Esophagus squamous epithelium (tissue), 5 donors: ENCODE measurements around the gene EPB41L1. TPM values are rescaled to one million over a fixed set of nuclear protein-coding genes. Genes with fewer than 3 reads are reported as not detected.
A peak's percentile ranks its signal among the peaks of the same experiment; 100 is the strongest.

Experiments
- DNase-seq: peaks from one replicate; lab custom pipeline; 2025; lab: John Stamatoyannopoulos, UW
- H3K27ac ChIP-seq, 4 donors: fragments of 200-600 bp; sonication (generic); one replicate each; pipeline ENCODE4 v1.5.1; 2016 to 2019; ENCODE audit warnings: mild to moderate bottlenecking in 1 of 4
- H3K27me3 ChIP-seq, 4 donors: fragments of 200-600 bp; sonication (generic); 1 replicate in 3 of 4; 2 replicates in 1 of 4; pipeline versions ENCODE4 v1.5.1 to v1.6.0; 2017 to 2021; ENCODE audit warnings: antibody characterized with exemption in 1 of 4
- H3K36me3 ChIP-seq, 3 donors: fragments of 200-600 bp; sonication (generic); one replicate each; pipeline ENCODE4 v1.5.1; 2016 to 2019
- H3K4me1 ChIP-seq, 3 donors: fragments of 200-600 bp; sonication (generic); one replicate each; pipeline ENCODE4 v1.5.1; 2017 to 2019
- H3K4me3 ChIP-seq, 4 donors: fragments of 200-600 bp; sonication (generic); 1 replicate in 3 of 4; 2 replicates in 1 of 4; pipeline ENCODE4 v1.5.1; 2016 to 2019; ENCODE audit warnings: mild to moderate bottlenecking in 2 of 4, moderate library complexity in 1 of 4
- H3K9me3 ChIP-seq, 3 donors: fragments of 200-600 bp; sonication (generic); one replicate each; pipeline ENCODE4 v1.5.1; 2016 to 2019
- CTCF ChIP-seq, 6 experiments: fragments of 450-650 bp in 4 of 6; fragments of 200-600 bp in 2 of 6; sonication (generic) in 2 of 6; IDR thresholded peaks; one replicate each; pipeline ENCODE4 v1.5.1; 2016 to 2019; ENCODE audit warnings: antibody characterized with exemption in 6 of 6, mild to moderate bottlenecking in 4 of 6, moderate library complexity in 4 of 6
- POLR2A ChIP-seq, 4 donors: fragments of 450-650 bp; IDR thresholded peaks; one replicate each; pipeline ENCODE4 v1.6.1; 2017; ENCODE audit warnings: antibody characterized with exemption in 4 of 4, mild to moderate bottlenecking in 4 of 4, moderate library complexity in 3 of 4
- WGBS, 2 donors: methylation state at CpG; one replicate each; pipeline ENCODE4 v1.1.5; 2018; 5-methylcytosine and 5-hydroxymethylcytosine counted together
- intact Hi-C: fragments of 100-400 bp; cut with DNase I; formaldehyde crosslinking; loops from one replicate; pipeline ENCODE4 v1.15.0; 2022
- total RNA-seq, 4 donors: library from RNA; depleted of rRNA; stranded (reverse); fragments of >200 nt; gene quantifications; one replicate each; pipeline ENCODE4 v1.1.0, GENCODE V29; 2016
- donor health status: DM: yes; HTN: yes; CAD: no.

Gene EPB41L1
- total RNA-seq, 4 donors from 2014 or later = 39.1 to 112 (median 85.7) TPM

GRCh38 chr20:36150489-36150846 lies 4.1 kb upstream of the EPB41L1 start:
- no peak overlapping the region for H3K27ac ChIP-seq
- H3K4me1 ChIP-seq = peaks cover 20 to 66% (median 25%) of the 10 kb centered on the region in 3 donors
- intact Hi-C loops = no loop called here
- TF ChIP-seq CTCF (IDR thresholded peaks at IDR 0.05) (no peak), POLR2A (IDR thresholded peaks at IDR 0.05) (no peak)
- no peak overlapping the region for H3K4me3 ChIP-seq
- WGBS, 2 donors = 88 to 89% methylated on average over 3 of the region's 3 CpGs
- DNase-seq = no peak
- no peaks in the 10 kb centered on the region for H3K27me3 ChIP-seq
- no peaks in the 10 kb centered on the region for H3K36me3 ChIP-seq
- no peaks in the 10 kb centered on the region for H3K9me3 ChIP-seq

GRCh38 chr20:36150847-36151539 lies 3.5 kb upstream of the EPB41L1 start:
- TF ChIP-seq CTCF (IDR thresholded peaks at IDR 0.05) (no peak), POLR2A (IDR thresholded peaks at IDR 0.05) (no peak)
- Histone ChIP-seq H3K4me3 (no peak overlapping the region), H3K27me3 (no peaks in the 10 kb centered on the region), H3K27ac (no peak overlapping the region), H3K36me3 (no peaks in the 10 kb centered on the region), H3K4me1 (peaks cover 22 to 66% (median 25%) of the 10 kb centered on the region in 3 donors), H3K9me3 (no peaks in the 10 kb centered on the region)
- DNase-seq = no peak
- 65 to 92% methylated on average over 4 of the region's 4 CpGs for WGBS, 2 donors
- intact Hi-C loops = no loop called here

GRCh38 chr20:36152261-36152660 lies 2.3 kb upstream of the EPB41L1 start:
- no peak for DNase-seq
- H3K9me3 ChIP-seq = no peaks in the 10 kb centered on the region
- no peaks in the 10 kb centered on the region for H3K27me3 ChIP-seq
- no peaks in the 10 kb centered on the region for H3K36me3 ChIP-seq
- H3K4me3 ChIP-seq = no peak overlapping the region
- H3K27ac ChIP-seq = peak overlapping the region in 2 of 4 donors; percentile 88 to 91
- 37 to 49% methylated on average over 4 of the region's 4 CpGs for WGBS, 2 donors
- H3K4me1 ChIP-seq = peaks cover 28 to 74% (median 37%) of the 10 kb centered on the region in 3 donors
- TF ChIP-seq CTCF (IDR thresholded peaks at IDR 0.05) (no peak), POLR2A (IDR thresholded peaks at IDR 0.05) (no peak)
- intact Hi-C loops = no loop called here

GRCh38 chr20:36153204-36153603 lies 1.3 kb upstream of the EPB41L1 start:
- WGBS, 2 donors = 90 to 100% methylated on average over 2 to 4 of the region's 4 CpGs
- Histone ChIP-seq H3K9me3 (no peaks in the 10 kb centered on the region), H3K27me3 (no peaks in the 10 kb centered on the region), H3K36me3 (no peaks in the 10 kb centered on the region), H3K27ac (peak overlapping the region in 2 of 4 donors; percentile 88 to 91), H3K4me3 (no peak overlapping the region), H3K4me1 (peaks cover 28 to 71% (median 38%) of the 10 kb centered on the region in 3 donors)
- DNase-seq = no peak
- TF ChIP-seq POLR2A (IDR thresholded peaks at IDR 0.05) = no peak
- TF ChIP-seq CTCF (IDR thresholded peaks at IDR 0.05) = no peak
- intact Hi-C loops = no loop called here
